ENCODE measurements around the gene AGFG2. TPM values are rescaled to one million over a fixed set of nuclear protein-coding genes. Genes with fewer than 3 reads are reported as not detected.
"Not testable (repeated sequence)": the region's sequence is repeated elsewhere in the genome, so short reads cannot be mapped to it uniquely, and the experiment has no call there.

The AGFG2 gene
- total RNA-seq, 1 experiment from 2014 or later: 15.3 TPM

DNA sequence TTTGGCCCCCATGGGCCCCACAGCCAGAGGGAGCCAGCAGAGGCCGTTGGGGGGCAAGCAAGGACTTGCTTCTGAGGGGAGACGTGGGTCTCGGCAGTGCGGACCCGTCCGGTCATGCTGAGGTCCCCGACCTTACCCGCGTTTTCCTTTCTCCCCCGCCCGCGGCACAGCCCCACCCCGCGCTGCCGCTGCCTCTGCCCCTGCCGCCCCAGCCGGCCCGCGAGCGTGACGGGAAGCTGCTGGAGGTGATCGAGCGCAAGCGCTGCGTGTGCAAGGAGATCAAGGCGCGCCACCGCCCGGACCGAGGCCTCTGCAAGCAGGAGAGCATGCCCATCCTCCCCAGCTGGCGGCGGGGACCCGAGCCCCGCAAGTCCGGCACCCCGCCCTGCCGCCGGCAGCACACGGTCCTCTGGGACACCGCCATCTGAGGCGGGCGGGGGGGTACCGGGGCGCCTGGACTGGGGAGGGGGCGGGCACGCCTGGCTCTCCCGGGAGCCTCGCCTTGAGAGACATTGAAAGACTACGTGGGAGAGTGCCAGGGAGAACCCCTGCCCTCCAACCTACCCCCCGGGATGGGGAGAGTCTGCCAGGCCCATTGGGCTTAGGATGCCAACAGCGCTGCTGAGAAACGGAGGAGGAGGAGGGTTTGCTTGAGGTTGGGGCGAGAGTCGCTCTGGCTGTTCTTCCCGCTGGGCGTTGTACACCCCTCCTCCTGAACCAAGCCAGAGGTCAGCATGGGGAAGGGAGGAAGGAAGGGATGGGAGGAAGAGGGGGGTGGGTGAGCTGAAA lies 45.3 kb upstream of the AGFG2 start:
- intact Hi-C loops (cut with micrococcal nuclease; ENCODE audit: unreplicated experiment): no loop called here
- no peaks in the 10 kb centered on the region for H3K36me3 ChIP-seq (ENCODE audit: insufficient read depth, low read length, poor library complexity, severe bottlenecking)
- no TSS peak for BruUV-seq (replicated peaks)
- no peaks in the 10 kb centered on the region for H3K4me1 ChIP-seq (ENCODE audit: insufficient read depth, low read length, poor library complexity, severe bottlenecking)
- CTCF ChIA-PET: no interaction called here
- H3K27ac ChIP-seq (ENCODE audit: low read depth, low read length, poor library complexity, severe bottlenecking): no peak overlapping the region
- POLR2A ChIA-PET (ENCODE audit: low non-redundant PET): no interaction called here
- TF ChIP-seq, protein P1, sequence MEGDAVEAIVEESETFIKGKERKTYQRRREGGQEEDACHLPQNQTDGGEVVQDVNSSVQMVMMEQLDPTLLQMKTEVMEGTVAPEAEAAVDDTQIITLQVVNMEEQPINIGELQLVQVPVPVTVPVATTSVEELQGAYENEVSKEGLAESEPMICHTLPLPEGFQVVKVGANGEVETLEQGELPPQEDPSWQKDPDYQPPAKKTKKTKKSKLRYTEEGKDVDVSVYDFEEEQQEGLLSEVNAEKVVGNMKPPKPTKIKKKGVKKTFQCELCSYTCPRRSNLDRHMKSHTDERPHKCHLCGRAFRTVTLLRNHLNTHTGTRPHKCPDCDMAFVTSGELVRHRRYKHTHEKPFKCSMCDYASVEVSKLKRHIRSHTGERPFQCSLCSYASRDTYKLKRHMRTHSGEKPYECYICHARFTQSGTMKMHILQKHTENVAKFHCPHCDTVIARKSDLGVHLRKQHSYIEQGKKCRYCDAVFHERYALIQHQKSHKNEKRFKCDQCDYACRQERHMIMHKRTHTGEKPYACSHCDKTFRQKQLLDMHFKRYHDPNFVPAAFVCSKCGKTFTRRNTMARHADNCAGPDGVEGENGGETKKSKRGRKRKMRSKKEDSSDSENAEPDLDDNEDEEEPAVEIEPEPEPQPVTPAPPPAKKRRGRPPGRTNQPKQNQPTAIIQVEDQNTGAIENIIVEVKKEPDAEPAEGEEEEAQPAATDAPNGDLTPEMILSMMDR (conservative IDR thresholded peaks at IDR 0.05; ENCODE audit: low read depth, low read length): no peak
- no peak for TF ChIP-seq EZH2 (IDR thresholded peaks at IDR 0.05; ENCODE audit: borderline replicate concordance, low read depth, low read length, poor library complexity, severe bottlenecking)
- H3K27me3 ChIP-seq (replicated peaks; ENCODE audit: insufficient read depth, low read depth, low read length, poor library complexity): no peaks in the 10 kb centered on the region
- H3K4me3 ChIP-seq (ENCODE audit: low read depth, low read length, poor library complexity, severe bottlenecking): no peak overlapping the region
- H3K9me3 ChIP-seq (ENCODE audit: low read depth, low read length, poor library complexity, severe bottlenecking): no peaks in the 10 kb centered on the region
- DNase-seq (ENCODE audit: low spot score): no peak

DNA sequence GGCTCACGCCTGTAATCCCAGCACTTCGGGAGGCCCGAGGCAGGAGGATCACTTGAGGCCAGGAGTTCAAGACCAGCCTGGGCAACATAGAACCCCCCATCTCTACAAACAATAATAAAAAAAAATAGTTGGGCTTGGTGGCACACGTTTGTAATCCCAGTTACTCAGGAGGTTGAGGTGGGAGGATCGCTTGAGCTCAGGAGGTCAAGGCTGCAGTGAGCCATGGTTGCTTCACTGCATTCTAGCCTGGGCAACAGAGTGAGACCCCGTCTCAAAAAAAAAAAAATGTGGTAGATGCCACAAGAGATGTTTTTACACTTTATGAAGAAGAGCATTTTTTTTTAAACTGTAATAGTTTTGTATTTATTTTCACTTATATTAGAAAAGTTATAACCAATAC lies 42.5 kb upstream of the AGFG2 start:
- CTCF ChIA-PET: no interaction called here
- Histone ChIP-seq H3K4me3 (ENCODE audit: low read depth, low read length, poor library complexity, severe bottlenecking) (no peak overlapping the region), H3K4me1 (ENCODE audit: insufficient read depth, low read length, poor library complexity, severe bottlenecking) (no peaks in the 10 kb centered on the region), H3K27ac (ENCODE audit: low read depth, low read length, poor library complexity, severe bottlenecking) (no peak overlapping the region), H3K27me3 (replicated peaks; ENCODE audit: insufficient read depth, low read depth, low read length, poor library complexity) (no peaks in the 10 kb centered on the region), H3K9me3 (ENCODE audit: low read depth, low read length, poor library complexity, severe bottlenecking) (no peaks in the 10 kb centered on the region), H3K36me3 (ENCODE audit: insufficient read depth, low read length, poor library complexity, severe bottlenecking) (no peaks in the 10 kb centered on the region)
- no TSS peak for BruUV-seq (replicated peaks)
- POLR2A ChIA-PET (ENCODE audit: low non-redundant PET): no interaction called here
- no peak for TF ChIP-seq EZH2 (IDR thresholded peaks at IDR 0.05; ENCODE audit: borderline replicate concordance, low read depth, low read length, poor library complexity, severe bottlenecking)
- TF ChIP-seq, protein P1 (conservative IDR thresholded peaks at IDR 0.05; ENCODE audit: low read depth, low read length): no peak
- intact Hi-C loops (cut with micrococcal nuclease; ENCODE audit: unreplicated experiment): no loop called here
- no peak for DNase-seq (ENCODE audit: low spot score)

DNA sequence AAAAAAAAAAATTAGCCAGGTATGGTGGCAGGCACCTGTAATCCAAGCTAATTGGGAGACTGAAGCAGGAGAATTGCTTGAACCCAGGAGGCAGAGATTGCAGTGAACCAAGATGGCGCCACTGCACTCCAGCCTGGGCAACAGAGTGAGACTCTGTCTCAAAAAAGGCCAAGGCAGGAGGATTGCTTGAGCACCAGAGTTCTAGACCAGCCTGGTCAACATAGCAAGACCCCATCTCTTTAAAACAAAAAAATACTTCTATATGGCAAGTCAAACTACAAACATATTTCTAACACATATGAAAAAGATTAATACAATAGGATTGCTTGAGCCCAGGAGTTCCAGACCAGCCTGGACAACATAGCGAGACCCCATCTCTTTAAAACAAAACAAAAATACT lies 38.3 kb upstream of the AGFG2 start:
- POLR2A ChIA-PET (ENCODE audit: low non-redundant PET); H3K4me3 ChIP-seq (ENCODE audit: low read depth, low read length, poor library complexity, severe bottlenecking); H3K4me1 ChIP-seq (ENCODE audit: insufficient read depth, low read length, poor library complexity, severe bottlenecking); DNase-seq (ENCODE audit: low spot score); H3K27ac ChIP-seq (ENCODE audit: low read depth, low read length, poor library complexity, severe bottlenecking); intact Hi-C loops (cut with micrococcal nuclease; ENCODE audit: unreplicated experiment); H3K9me3 ChIP-seq (ENCODE audit: low read depth, low read length, poor library complexity, severe bottlenecking); CTCF ChIA-PET; BruUV-seq (replicated peaks); H3K27me3 ChIP-seq (replicated peaks; ENCODE audit: insufficient read depth, low read depth, low read length, poor library complexity); H3K36me3 ChIP-seq (ENCODE audit: insufficient read depth, low read length, poor library complexity, severe bottlenecking): not testable (repeated sequence)

DNA sequence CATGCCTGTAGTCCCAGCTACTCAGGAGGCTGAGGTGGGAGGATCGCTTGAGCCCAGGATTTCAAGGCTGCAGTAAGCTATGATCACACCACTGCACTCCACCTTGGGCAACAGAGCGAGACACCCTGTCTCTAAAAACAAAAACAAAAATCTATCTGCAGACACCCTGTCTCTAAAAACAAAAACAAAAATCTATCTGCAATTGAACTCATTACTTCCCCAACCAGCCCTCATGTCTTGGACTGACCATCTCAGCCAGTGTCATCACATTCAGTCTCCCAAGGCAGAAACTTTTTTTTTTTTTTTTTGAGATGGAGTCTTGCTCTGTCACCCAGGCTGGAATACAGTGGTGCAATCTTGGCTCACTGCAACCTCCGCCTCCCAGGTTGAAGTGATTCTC lies 35.0 kb upstream of the AGFG2 start:
- H3K27ac ChIP-seq (ENCODE audit: low read depth, low read length, poor library complexity, severe bottlenecking); H3K4me1 ChIP-seq (ENCODE audit: insufficient read depth, low read length, poor library complexity, severe bottlenecking); H3K27me3 ChIP-seq (replicated peaks; ENCODE audit: insufficient read depth, low read depth, low read length, poor library complexity); CTCF ChIA-PET; intact Hi-C loops (cut with micrococcal nuclease; ENCODE audit: unreplicated experiment); DNase-seq (ENCODE audit: low spot score); H3K36me3 ChIP-seq (ENCODE audit: insufficient read depth, low read length, poor library complexity, severe bottlenecking); BruUV-seq (replicated peaks); H3K9me3 ChIP-seq (ENCODE audit: low read depth, low read length, poor library complexity, severe bottlenecking); H3K4me3 ChIP-seq (ENCODE audit: low read depth, low read length, poor library complexity, severe bottlenecking): not testable (repeated sequence)
- POLR2A ChIA-PET (ENCODE audit: low non-redundant PET): interaction anchor here (0.6 kb wide), 1 partner anchor 49 kb away, joined by 3 read pairs; no protein-coding TSS in a partner anchor

All from A673 (cell line).